GM18909 (cell line): ENCODE data around the gene PXK.

Source experiments
- ATAC-seq: cut with Tn5 transposase; IDR thresholded peaks from one replicate; pipeline ENCODE4 v1.9.1; 2021; ENCODE audit warnings: mild to moderate bottlenecking; ENCODE audit not compliant: unreplicated experiment, poor library complexity

The PXK gene

GRCh38 chr3:58377750-58378149, 45.1 kb downstream of the PXK start:
- no peak for ATAC-seq

- ATAC-seq: no peak
These were observed 46.8 kb downstream of the PXK start for GRCh38 chr3:58379351-58380073.

GRCh38 chr3:58383476-58383875, 50.8 kb downstream of the PXK start:
- no peak for ATAC-seq

- no peak for ATAC-seq
These were observed 51.2 kb downstream of the PXK start for GRCh38 chr3:58383904-58384303.

- ATAC-seq: no peak
These were observed 51.8 kb downstream of the PXK start for GRCh38 chr3:58384381-58385090.

GRCh38 chr3:58386626-58387365, 54.1 kb downstream of the PXK start:
- ATAC-seq: no peak

- no peak for ATAC-seq
These were observed 55.2 kb downstream of the PXK start for GRCh38 chr3:58387650-58388546.

- no peak for ATAC-seq
These were observed 55.9 kb downstream of the PXK start for GRCh38 chr3:58388550-58389091.

- no peak for ATAC-seq
These were observed 58.6 kb downstream of the PXK start for GRCh38 chr3:58391156-58391865.

GRCh38 chr3:58392181-58392580, 59.5 kb downstream of the PXK start:
- no peak for ATAC-seq

- no peak for ATAC-seq
These were observed 61.6 kb downstream of the PXK start for GRCh38 chr3:58394339-58394738.

- ATAC-seq: no peak
These were observed 66.1 kb downstream of the PXK start for GRCh38 chr3:58398669-58399333.

GRCh38 chr3:58403513-58404109, 70.9 kb downstream of the PXK start:
- no peak for ATAC-seq

GRCh38 chr3:58404396-58404795, 71.7 kb downstream of the PXK start:
- ATAC-seq: no peak

GRCh38 chr3:58408906-58409305, 76.2 kb downstream of the PXK start:
- ATAC-seq: no peak

- ATAC-seq: no peak
These were observed 77.0 kb downstream of the PXK start for GRCh38 chr3:58409663-58410062.

- ATAC-seq: no peak
These were observed 78.3 kb downstream of the PXK start for GRCh38 chr3:58411036-58411435.
